Sigmoid colon (tissue), 3 donors: Measurements from ENCODE around the gene TCAF1.

Experiments used
- CTCF ChIP-seq, 4 experiments: fragments of 450-650 bp in 3 of 4; fragments of 200-600 bp in 1 of 4; IDR thresholded peaks; one replicate each; pipeline ENCODE4 v1.5.1; 2016 to 2019; ENCODE audit warnings: antibody characterized with exemption in 4 of 4, mild to moderate bottlenecking in 3 of 4, moderate library complexity in 2 of 4
- POLR2A ChIP-seq, 2 donors: fragments of 450-650 bp; IDR thresholded peaks; one replicate each; pipeline ENCODE4 v1.6.1; 2016; ENCODE audit warnings: antibody characterized with exemption in 2 of 2, mild to moderate bottlenecking in 2 of 2, moderate library complexity in 2 of 2

- TF ChIP-seq CTCF (IDR thresholded peaks at IDR 0.05) (no peak), POLR2A (IDR thresholded peaks at IDR 0.05) (no peak)
These were observed 52.0 kb downstream of the TCAF1 start for GRCh38 chr7:143849785-143850479.
